GM19372 (cell line): Measurements from ENCODE around the gene NDST4.
"Not testable (repeated sequence)": the region's sequence is repeated elsewhere in the genome, so short reads cannot be mapped to it uniquely, and the experiment has no call there.

ENCODE experiments used
- ATAC-seq: cut with Tn5 transposase; IDR thresholded peaks from one replicate; pipeline ENCODE4 v1.9.1; 2021; ENCODE audit warnings: mild to moderate bottlenecking, low read depth, moderate library complexity; ENCODE audit not compliant: unreplicated experiment

NDST4 gene

GRCh38 chr4:115058533-115058932, 54.9 kb downstream of the NDST4 start:
- no peak for ATAC-seq

GRCh38 chr4:115054836-115055235, 58.6 kb downstream of the NDST4 start:
- no peak for ATAC-seq

GRCh38 chr4:115053313-115053712, 60.1 kb downstream of the NDST4 start:
- ATAC-seq, result no peak

GRCh38 chr4:115042496-115042895, 70.9 kb downstream of the NDST4 start:
- ATAC-seq, result no peak

- ATAC-seq, result no peak
These were observed 83.1 kb downstream of the NDST4 start for GRCh38 chr4:115030281-115030680.

GRCh38 chr4:115028682-115029410, 84.6 kb downstream of the NDST4 start:
- ATAC-seq, result no peak

GRCh38 chr4:114999880-115000279, 113.5 kb downstream of the NDST4 start:
- no peak for ATAC-seq

GRCh38 chr4:114998316-114998715, 115.1 kb downstream of the NDST4 start:
- ATAC-seq, result no peak

GRCh38 chr4:114997576-114998247, 115.7 kb downstream of the NDST4 start:
- ATAC-seq, result no peak

- ATAC-seq, result no peak
These were observed 127.3 kb downstream of the NDST4 start for GRCh38 chr4:114986133-114986532.

- ATAC-seq, result no peak
These were observed 132.3 kb downstream of the NDST4 start for GRCh38 chr4:114980932-114981708.

- ATAC-seq, result not testable (repeated sequence)
These were observed 133.0 kb downstream of the NDST4 start for GRCh38 chr4:114980399-114980798.

GRCh38 chr4:114976901-114977300, 136.5 kb downstream of the NDST4 start:
- no peak for ATAC-seq

- ATAC-seq, result no peak
These were observed 149.4 kb downstream of the NDST4 start for GRCh38 chr4:114964026-114964425.

- no peak for ATAC-seq
These were observed 167.8 kb downstream of the NDST4 start for GRCh38 chr4:114945616-114946015.

- no peak for ATAC-seq
These were observed 171.9 kb downstream of the NDST4 start for GRCh38 chr4:114941503-114941902.

- ATAC-seq, result no peak
These were observed 185.5 kb downstream of the NDST4 start for GRCh38 chr4:114927881-114928280.

GRCh38 chr4:114926583-114926982, 186.8 kb downstream of the NDST4 start:
- ATAC-seq, result no peak

GRCh38 chr4:114924311-114924710, 189.1 kb downstream of the NDST4 start:
- no peak for ATAC-seq

GRCh38 chr4:114922592-114922933, 190.9 kb downstream of the NDST4 start:
- no peak for ATAC-seq

GRCh38 chr4:114921790-114922591, 191.4 kb downstream of the NDST4 start:
- no peak for ATAC-seq
